HEK293T (cell line): ENCODE measurements around the gene FBXL16.

Experiments
- BHLHE40 ChIP-seq: fragments of 450-650 bp; IDR thresholded peaks from 2 replicates; pipeline ENCODE4 v1.6.1; 2016; ENCODE audit warnings: mild to moderate bottlenecking, moderate library complexity, borderline replicate concordance
- ELF4 ChIP-seq: fragments of 450-650 bp; IDR thresholded peaks from 2 replicates; pipeline ENCODE4 v1.6.1; 2017; ENCODE audit warnings: antibody characterized with exemption
- FOXA1 ChIP-seq: fragments of 450-650 bp; IDR thresholded peaks from 2 replicates; pipeline ENCODE4 v1.6.1; 2016; ENCODE audit warnings: mild to moderate bottlenecking
- FOXK2 ChIP-seq: fragments of 450-650 bp; IDR thresholded peaks from 2 replicates; pipeline ENCODE4 v1.6.1; 2016; ENCODE audit warnings: mild to moderate bottlenecking
- FOXM1 ChIP-seq: fragments of 450-650 bp; IDR thresholded peaks from 2 replicates; pipeline ENCODE4 v1.6.1; 2017; ENCODE audit warnings: mild to moderate bottlenecking, borderline replicate concordance
- HDGF ChIP-seq: fragments of 450-650 bp; IDR thresholded peaks from 2 replicates; pipeline ENCODE4 v1.6.1; 2017; ENCODE audit warnings: antibody characterized with exemption, borderline replicate concordance
- L3MBTL2 ChIP-seq: fragments of 450-650 bp; conservative IDR thresholded peaks from 2 replicates; pipeline ENCODE4 v1.6.1; 2016; ENCODE audit warnings: mild to moderate bottlenecking
- NFRKB ChIP-seq: fragments of 450-650 bp; IDR thresholded peaks from 2 replicates; pipeline ENCODE4 v1.6.1; 2016; ENCODE audit warnings: mild to moderate bottlenecking, moderate library complexity
- SP1 ChIP-seq: fragments of 450-650 bp; IDR thresholded peaks from 2 replicates; pipeline ENCODE4 v1.6.1; 2017
- SUZ12 ChIP-seq: fragments of 450-650 bp; IDR thresholded peaks from 2 replicates; pipeline ENCODE4 v1.6.1; 2016; ENCODE audit warnings: mild to moderate bottlenecking
- TARDBP ChIP-seq: fragments of 450-650 bp; IDR thresholded peaks from 2 replicates; pipeline ENCODE4 v1.6.1; 2016
- ZNF384 ChIP-seq: fragments of 450-650 bp; IDR thresholded peaks from 2 replicates; pipeline ENCODE4 v1.6.1; 2016

DNA sequence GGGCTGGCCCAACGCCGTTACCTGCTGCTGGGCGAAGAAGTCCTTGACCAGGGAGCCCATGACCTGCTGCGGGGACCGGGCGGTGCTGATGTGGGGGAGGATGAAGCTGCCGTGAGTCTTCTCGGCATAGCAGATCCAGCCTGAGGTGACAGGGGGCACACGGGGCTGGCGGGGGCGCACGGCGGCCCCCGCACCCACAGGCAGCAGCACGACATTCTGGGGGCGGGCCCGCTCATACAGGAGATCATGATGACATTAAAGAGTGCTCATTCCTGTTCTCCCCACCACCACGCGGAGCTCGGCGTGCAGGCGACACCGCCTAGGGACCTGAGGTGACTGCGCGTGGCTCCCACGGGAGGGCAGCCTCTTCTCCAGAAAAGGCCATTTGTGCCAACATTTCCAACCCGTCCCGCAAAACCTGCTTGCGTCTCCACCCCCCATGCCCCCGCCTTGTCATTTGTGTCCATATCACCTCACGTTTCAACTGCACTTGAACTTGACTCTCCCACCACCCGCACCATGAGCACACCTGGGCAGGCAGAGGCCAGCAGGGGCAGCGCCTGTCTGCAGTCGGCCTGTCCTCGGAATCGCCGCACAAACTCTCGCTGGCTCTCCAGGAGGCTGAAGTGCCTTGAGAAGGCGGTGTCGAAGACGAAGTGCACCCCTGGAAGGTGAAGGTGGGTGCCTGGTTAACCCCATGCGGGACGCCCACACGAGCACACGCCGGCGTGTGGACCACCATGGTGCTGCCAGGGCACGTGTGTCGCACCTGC, 28.8 kb upstream of the FBXL16 start:
- TF ChIP-seq SUZ12 (no peak), L3MBTL2 (no peak), FOXK2 (no peak), SP1 (no peak), FOXM1 (no peak), ZNF384 (no peak), TARDBP (no peak), NFRKB (no peak), ELF4 (no peak), HDGF (no peak), FOXA1 (no peak), BHLHE40 (no peak)
